Measurements from ENCODE around the gene YWHAB.
"Not testable (repeated sequence)": the region's sequence is repeated elsewhere in the genome, so short reads cannot be mapped to it uniquely, and the experiment has no call there.

YWHAB gene

DNA sequence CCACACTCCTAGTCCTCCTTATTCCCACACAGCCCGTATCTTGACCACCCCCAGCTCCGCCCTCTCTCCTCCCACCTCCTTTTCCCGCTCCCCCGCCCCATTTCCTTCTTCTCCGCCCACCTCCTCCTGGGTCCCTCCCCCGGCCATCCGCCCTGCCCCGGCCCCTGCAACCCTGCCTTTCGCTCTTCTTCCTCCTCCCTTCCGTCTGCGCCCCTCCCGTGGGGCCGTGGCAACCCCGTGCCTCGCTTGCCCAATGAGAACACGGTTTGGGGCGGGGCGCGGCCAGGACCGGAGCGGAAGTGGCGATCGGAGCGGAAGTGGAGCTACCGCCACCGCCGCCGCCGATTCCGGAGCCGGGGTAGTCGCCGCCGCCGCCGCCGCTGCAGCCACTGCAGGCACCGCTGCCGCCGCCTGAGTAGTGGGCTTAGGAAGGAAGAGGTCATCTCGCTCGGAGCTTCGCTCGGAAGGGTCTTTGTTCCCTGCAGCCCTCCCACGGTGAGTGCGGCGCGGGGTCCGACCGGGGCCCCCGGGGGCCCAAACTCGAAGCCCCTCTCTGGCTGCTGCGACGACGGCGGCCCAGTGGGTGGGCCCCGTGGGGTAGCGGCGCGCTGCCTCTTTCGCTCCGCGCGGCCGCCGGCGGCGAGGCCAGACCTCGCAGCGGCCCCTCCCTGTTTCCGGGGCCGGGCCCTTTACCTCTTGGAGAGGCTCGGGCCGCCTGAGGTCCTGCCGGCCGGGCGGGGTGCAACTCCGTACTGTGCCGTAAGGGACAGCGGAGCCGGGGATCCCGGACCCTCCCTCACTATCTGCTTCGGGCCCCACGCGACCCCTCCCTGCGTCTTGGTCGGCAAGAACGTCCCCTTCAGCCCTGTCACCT, at the start of gene YWHAB:
Gene YWHAB, plus strand, starts transcription at position 314 of the 874 bp plus-strand sequence. CDS start 15,829 bp downstream, outside the sequence.
- DNase-seq, result peak; percentile 93

DNA sequence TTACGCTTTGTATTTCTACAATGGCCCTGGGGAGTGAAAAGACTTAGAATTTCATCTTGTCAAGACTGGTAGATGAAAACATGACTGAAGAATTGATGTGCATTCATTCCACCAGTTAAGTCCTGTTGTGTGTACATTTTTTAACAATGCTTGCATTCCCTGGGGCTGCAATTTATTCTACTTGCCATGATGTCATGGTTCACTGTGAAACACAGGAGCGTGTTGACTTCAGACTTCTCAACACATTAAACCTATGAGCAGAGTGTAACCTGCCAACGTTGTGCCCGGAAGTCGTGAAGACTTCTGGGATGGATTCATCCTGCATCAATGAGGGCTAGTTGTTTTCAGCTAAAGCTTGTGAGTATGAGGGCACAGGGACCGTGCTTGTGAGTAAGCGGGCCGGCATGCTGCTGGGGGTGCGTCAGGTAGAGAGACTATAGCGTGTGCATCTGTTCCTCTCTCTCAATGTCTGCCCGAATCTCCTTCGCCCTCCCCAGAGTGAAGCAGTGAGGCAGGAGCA, 48.8 kb upstream of the YWHAB start:
- no peak for DNase-seq

DNA sequence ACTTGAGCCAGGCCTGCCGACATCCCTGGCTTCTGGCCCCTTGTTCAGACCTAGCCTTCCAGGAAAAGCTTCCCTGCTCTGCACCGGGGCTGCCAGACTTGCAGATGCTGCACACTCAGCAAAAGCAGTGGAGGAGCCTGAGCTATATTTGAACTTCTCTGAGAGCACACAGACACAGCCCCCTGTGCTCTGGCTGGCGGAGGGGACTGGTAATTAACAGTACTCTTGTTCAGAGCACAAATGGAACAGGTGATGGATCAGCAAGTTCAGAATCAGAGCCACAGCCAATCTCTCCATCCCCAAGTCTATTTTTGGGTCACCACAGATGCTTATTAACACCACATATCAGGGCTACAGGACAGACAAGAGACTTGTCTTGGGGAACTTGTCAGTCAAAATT, 47.6 kb upstream of the YWHAB start:
- no peak for DNase-seq

DNA sequence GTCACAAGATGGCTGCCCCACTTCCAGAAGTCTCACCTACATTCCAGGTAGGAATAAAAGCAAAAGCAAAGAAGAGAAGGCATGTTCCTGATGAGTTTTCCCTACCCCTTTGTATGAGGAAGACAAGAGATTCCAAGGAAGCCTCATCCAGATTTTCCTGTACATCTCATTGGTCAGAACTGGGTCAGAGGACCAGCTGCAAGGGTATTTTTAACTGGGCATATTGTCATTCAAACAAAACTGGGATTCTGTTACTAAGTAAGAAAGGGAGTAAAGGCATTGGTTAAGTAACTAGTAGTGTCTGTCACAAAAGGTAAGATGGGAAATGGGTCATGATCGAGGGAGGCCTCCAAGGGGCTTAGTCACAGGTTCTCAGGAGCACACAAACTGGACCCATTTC, 47.0 kb upstream of the YWHAB start:
- no peak for DNase-seq

DNA sequence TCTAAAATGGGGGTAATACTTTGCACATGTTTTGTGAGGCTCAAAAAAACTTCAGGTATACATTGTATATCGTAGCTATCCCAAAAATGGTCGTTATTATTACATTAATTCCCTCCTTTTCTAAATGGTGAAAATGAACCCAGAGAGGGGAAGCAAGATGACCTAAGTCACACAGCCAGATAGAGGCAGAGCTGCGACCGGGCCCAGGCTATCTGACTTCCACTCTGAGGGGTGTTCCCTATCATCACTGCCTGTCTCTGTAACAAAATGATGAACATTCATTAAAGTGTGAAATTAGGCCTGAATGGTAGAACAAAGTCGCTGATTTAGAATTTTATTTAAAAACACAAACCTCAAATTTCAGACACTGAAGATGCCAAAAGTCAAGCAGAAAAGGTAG, 46.0 kb upstream of the YWHAB start:
- DNase-seq, result no peak

DNA sequence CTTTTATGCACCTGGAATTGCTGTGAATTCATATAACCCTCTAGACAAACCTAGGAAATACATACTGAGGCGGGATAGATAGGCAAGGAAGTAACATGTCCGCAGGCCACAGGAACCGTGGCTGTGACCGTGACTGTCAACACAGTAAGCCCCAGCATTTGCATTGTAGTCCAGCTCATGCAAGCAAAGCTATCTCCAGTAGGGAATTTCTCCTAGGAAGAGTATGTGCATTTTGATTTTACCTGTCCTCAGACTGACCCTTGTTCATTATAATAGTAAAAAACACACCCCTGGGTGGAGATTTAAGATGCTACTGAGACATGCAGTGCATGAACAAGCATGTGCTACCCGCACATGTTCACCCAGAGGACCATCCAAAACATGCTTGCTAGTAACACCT, 44.7 kb upstream of the YWHAB start:
- DNase-seq, result no peak

DNA sequence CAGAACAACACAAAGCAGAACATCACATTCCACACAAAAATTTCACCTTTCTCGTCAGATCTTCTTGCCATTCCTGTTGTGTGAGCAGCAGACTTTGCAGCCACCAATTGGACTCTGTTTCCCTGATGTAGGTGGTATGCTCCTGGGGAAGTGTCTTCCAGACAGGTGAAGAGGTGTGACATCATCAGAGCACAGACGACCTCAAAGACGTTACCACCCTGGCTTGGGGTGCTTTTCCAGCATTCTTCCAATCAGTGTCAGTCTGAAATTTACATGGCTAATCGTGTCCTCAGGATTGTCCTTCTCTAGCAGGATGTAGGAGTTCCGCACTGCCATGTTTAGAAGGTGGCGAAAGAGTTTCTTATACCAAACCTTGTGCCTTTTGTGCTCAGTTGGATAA, 43.5 kb upstream of the YWHAB start:
- DNase-seq, result no peak

DNA sequence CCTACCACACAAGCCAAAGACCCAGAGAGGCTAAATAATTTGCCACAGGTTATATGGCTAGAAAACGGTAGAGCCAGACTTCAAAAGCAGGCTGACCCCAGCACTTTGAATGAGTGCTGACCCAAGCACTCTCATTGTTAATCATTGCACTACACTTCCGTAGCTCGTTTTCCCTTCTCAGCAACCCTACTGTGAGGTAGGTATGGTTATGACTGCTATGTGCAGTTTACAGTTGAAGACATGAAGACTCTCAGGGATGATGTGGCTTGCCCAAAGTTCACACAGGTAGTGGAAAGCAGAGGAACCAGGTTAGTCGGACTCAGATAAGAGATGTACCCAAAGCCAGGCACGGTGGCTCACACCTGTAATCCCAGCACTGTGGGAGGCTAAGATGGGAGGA, 41.6 kb upstream of the YWHAB start:
- no peak for DNase-seq

DNA sequence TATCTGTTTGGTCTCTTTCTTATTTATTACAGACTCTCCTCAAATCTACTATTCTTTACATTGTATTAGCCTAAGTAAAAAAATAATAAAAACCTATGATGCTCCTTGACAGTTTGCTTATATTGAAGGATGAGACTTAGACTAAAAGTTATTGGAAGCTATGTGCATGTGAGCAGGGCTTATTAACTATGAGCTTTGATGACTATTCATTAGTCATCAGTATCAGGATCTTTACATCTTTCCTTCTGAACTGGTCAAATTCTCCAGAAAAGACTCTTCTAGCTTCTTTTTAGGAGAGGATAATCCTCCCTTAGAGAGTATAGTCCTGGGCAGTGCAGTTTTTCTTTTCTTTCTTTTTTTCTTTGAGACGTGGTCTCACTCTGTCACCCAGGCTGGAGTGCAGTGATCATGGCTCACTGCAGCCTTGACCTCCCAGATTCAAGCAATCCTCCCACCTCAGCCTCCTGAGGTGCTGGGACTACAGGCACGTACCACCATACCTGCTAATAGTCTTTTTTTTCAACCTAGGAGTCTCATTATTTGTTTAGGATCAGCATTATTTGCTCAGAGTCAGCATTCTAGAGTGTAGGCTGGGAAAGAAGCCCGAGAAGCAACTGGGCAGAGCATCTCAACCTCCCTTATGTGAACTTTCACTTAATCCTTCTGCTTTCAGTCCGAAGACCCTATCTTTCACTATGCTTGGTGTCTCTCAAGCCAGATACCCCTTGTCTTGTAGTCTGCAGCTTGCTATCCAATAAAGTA, 37.1 kb upstream of the YWHAB start:
- no peak for DNase-seq

DNA sequence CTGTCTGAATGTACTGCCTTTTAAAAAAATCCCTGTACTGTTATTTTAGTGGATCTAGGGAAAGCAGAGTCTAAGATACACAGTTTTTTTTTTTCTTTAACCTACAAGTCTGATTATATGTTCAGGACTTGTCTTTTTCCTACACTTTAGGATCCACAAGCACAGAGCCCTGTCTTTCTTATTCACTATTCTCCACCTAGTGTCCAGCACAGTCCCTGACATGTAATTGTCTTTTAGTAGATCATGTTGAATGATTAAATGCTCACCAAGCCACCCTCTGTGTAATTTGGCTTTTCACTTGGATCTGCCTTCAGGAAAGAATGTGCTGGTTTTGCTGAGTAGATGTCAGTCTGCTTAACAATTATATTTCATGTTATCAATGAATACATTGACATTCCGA, 35.8 kb upstream of the YWHAB start:
- no peak for DNase-seq

DNA sequence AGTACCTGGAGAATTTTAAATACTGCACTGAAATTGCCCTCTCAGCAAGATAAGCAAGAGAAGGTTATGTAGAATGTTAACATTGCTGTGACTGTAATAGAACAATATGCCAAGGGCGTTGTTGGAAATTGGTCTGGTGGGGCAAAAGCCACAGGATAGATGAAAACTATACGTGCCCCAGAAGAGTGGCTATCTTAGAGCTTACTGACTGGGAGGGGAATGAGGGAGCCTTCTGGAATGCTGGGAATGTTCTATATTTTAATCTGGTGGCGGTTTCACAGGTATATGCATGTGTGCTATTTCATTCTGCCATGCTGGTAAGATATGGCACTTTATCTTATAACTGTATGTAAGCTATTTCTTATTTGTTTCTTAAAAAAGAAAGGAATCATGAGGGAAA, 35.2 kb upstream of the YWHAB start:
- DNase-seq, result no peak

DNA sequence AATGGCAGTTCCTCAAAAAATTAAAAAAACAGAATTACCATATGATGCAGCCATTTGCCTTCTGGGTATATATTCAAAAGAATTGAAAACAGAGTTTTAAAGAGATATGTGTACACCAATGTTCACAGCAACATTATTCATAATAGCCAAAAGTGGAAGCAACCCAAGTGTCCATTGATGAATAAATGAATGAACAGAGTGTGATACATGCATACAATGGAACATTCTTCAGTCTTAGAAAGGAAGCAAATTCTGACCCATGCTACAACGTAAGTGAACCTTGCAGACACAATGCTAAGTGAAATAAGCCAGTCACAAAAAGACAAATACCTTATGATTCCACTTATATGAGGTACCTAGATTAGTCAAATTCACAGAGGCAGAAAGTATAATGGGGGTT, 34.7 kb upstream of the YWHAB start:
- no peak for DNase-seq

DNA sequence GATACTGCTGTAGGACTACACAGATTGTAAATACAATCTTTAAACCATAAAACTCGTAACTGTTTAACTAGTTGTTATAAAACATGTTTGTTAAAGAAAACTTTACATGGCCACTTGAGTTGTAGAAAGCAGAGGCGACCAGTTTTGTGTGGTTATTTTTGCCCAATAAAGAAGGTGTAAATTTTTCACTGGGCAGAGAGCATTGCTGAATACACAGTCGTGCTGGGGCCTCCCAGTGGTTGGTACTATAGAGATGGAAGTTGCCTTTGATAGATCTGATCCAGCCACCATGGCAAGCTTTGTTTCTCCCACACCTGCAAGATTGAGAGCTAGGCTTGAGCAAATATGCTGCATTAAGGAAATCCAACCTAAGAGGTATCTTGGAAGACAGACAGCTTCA, 34.0 kb upstream of the YWHAB start:
- DNase-seq, result no peak

DNA sequence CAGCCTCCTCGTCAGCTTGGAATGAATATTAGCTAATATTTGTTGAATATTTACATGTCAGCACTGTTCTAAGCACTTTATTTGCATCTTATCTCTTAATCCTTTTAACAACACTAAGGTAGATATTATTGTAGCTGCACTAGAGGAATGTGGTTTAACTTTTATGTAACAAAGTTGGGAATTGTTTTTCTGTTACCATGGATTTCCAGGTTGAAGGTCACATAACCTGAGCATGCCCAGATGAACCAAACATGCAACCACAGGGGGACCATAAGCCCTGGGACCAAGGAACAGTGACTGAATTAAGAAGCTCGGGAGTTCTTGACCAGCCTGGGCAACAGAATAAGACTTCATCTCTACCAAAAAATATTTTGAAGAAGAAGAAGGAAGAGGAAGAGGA, 29.1 kb upstream of the YWHAB start:
- no peak for DNase-seq

DNA sequence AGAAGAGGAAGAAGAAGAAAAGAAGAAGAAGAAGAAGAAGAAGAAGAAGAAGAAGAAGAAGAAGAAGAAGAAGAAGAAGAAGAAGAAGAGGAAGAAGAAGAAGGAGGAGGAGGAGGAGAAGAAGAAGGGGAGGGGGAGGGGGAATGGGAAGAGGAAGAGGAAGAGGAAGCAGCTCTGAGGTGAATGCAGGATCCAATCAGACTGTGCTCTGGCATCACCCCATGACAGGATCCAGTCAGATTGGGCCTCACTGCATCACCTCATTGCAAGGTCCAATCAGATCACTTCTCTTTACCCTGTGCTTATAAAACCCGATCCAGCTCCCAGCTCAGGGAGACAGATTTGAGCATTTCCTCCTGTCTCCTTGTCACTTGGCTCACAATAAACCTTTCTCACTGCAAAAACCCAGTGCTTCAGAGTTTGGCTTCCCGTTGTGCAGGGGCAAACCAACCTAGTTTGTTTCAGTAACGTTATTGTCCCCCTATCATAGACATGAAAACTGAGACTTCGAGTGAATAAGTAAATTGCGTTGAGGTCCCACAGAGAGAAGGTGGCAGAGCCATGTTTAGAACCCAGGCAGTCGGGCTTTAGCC, 28.6 kb upstream of the YWHAB start:
- DNase-seq, result no peak

DNA sequence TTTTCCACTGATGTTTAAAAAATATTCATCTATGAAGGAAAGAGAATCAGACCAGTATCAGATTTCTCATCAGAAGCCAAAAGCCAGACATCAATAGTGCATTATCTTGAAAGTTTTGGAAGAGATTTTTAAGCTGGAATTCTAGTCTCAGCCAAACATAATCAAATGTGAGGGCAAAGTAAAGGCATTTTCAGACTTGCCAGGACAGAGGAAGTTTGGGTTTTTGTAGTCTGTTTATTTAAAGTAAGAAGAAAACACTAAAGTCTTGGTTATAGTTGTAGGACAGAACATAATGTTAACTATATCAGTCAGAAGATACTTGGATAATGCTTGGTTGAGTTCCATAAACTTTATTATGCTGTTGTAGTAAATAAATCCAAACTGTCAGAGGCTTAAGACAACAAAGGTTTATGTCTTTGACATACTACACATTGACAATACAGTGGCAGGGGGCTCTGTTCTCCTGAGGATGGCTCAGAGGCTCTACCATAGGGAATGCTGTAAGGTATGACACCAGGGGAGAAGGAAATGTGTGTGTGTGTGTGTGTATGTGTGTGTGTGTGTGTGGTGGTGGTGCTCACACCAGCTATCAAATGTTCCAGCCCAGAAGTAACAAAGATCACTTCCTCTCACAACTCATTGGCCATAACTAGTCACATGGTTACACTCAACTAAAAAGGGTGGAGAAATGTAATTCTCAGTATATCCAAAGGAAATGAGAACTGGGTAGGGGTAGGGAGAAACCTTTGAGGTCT, 26.7 kb upstream of the YWHAB start:
- no peak for DNase-seq

DNA sequence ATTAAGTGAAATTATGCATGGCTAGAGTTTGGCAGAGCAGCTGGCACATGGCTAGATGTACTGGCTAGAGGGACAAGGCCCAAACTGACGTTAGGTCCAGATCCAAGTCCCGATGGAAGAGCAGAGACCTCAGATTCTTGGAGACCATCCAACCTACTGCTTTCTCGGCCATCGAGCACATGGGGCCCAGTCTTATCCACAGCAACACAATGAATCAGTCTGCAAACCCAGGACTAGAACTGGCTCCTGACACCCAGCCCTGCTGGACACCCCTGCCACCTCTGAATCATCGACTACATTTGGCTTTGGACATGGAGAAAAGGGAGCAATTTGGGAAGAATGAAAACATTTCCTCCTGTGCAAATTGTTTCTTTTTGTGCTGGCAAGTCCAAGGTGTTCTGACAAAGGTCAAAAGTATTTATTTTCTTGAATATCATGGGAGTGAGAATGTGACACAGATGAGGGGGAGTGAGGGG, 23.9 kb upstream of the YWHAB start:
- DNase-seq, result no peak

DNA sequence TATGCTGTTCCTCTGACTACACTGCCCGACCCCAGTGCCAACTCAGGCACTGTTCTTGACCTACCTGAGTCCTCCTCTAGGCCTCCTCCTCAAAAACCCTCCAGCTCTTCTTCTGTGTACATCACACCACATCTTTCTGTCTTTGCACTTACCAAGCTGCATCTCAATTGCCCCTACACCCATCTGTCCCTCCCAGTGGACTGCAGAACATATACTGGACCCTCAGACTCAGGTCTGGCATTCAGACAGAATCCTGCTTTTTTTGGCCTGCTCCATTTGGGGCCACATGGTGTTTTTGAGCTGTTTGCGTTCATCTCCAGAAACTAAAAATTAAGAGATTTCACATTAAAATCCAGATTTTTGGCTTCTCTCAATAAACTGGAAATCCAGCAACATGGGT, 23.2 kb upstream of the YWHAB start:
- no peak for DNase-seq

DNA sequence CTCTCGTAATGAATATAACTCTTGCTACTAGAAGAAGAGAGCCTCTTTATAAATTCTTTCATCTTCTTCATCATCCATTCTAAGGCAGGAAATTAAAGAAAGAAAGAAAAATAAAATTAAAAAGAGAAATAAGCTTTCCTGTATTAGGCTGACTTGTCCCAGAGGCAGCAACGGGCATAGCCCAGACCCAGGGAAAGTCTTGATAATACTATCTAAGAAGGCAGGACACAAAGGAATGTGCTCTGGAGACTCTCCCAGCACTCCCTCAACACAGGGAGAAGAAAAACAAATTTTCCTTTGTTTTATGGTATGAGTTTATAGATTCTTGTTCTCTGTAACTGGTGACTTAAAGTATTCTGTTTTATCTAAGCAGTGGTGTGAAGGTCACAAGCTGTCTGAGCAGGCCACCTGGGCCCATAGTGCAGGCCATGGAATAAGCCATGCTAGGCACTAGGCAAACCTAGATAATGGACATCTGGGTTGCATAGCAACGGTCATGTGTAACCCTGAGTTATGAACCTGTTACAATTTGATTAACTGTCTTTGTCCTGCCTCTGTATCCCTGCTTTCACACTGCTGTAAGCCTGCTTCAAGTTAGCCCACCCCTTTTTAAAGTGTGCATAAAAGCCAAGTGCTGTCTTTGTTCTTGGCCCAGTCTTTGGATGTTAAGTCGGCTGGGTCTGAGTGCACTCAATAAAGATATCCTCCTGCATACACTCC, 22.0 kb upstream of the YWHAB start:
- DNase-seq, result not testable (repeated sequence)

DNA sequence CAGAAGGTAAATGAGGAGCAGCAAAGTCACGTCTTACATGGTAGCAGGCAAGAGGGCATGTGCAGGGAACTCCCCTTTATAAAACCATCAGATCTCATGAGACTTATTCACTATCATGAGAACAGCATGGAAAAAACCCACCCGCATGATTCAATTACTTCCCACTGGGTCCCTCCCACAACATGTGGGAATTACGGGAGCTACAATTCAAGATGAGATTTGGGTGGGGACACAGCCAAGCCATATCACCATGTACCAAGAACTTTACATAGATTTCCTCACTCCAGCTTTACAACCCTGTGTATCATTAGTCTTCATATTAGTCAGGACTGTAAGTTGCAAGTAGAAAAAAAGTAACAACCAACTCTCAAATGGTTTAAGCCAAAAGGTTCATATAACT, 21.0 kb upstream of the YWHAB start:
- not testable (repeated sequence) for DNase-seq

DNA sequence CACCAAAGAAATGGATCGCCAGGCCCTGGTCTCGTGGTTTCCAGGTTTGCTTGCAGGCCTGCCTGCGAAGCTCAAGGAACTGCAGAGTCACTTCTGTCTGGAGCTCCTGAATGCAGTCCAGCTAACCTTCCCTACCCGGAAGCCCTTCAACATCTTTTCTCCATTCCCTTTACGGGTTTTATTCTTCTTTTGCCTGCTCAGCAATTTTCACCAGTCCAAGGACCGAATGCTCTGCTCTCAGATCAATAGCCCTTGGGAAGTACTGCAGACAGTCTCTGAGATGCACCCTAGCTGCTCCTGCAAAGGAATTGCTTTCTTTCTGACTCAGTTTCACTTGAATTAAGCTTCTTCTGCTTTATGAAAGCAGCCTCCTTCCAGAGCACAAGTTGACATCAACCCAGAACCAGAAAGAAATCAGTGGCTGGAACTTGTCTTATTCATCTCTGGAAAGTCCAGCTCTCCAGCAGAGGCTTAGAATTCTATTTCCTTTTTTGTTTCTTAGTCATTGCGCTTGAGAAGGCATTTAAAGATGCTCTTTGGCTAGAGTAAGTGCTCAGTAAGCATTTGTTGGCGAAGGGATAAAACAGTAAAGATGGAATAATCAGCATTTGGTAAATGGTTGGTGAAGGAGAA, 18.7 kb upstream of the YWHAB start:
- DNase-seq, result no peak

DNA sequence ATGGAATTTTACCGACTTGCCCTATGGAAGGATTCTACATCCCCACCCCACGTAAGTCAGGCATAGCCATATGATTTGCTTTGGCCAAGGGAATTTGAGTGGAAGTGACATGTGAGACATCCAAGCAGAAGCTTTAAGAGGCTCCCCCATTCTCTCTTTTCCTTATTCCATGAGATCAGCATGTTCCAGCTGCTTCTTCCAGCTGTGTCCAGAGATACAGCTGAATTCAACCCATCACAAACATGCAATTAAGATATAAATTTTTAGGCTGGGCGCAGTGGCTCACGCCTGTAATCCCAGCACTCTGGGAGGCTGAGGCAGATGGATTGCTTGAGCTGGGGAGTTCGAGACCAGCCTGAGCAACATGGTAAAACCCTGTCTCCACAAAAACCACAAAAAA, 16.0 kb upstream of the YWHAB start:
- no peak for DNase-seq
